Natural killer cell treated with Interleukin-12 subunit alpha and Interleukin-12 subunit beta and Interleukin-15 and Interleukin-18, amount 100 ng/mL, for 72 hours (primary cell): Measurements from ENCODE around the gene NDUFS5. TPM values are rescaled to one million over a fixed set of nuclear protein-coding genes. Genes with fewer than 3 reads are reported as not detected.

Experiments used
- total RNA-seq, 2 donors: library from RNA; stranded (reverse); gene quantifications; one replicate each; pipeline ENCODE4 v1.2.3, GENCODE V29; 2022

Gene NDUFS5
- total RNA-seq, 2 donors from 2014 or later = 134 to 142 TPM

Other genes starting within 250 kb of the NDUFS5 start
- 10 to 100 TPM; 18.3 to 24.2 TPM for gene RRAGC, start 166.6 kb upstream of the NDUFS5 start, total RNA-seq
- 10 to 100 TPM; 37.2 to 48.0 TPM for gene MYCBP, start 153.0 kb upstream of the NDUFS5 start, total RNA-seq
- not detected for gene GJA9, start 144.8 kb upstream of the NDUFS5 start, total RNA-seq
- gene RHBDL2, start 84.5 kb upstream of the NDUFS5 start, total RNA-seq = not detected
- gene AKIRIN1, start 35.1 kb upstream of the NDUFS5 start, total RNA-seq = 10 to 100 TPM; 71.0 to 88.3 TPM
- 100 to 1,000 TPM; 370 to 514 TPM for gene MACF1, start 178.3 kb downstream of the NDUFS5 start, total RNA-seq